ENCODE measurements around the gene KCNQ1OT1.

GRCh38 chr11:2641623-2642022, 58.2 kb downstream of the KCNQ1OT1 start:
- TF ChIP-seq POLR2AphosphoS5 (IDR thresholded peaks at IDR 0.05; ENCODE audit: insufficient read depth in 1 of 2, low read depth in 1 of 2), result no peak
- TF ChIP-seq CTCF (IDR thresholded peaks at IDR 0.05), result no peak
